Measurements from ENCODE around the gene LRRC53. TPM values are rescaled to one million over a fixed set of nuclear protein-coding genes. Genes with fewer than 3 reads are reported as not detected.

LRRC53 gene
- total RNA-seq (2014; rRNA removed; shearing (Covaris generic)), result 0.08 TPM in 1 of 2 replicates, not detected in the other

DNA sequence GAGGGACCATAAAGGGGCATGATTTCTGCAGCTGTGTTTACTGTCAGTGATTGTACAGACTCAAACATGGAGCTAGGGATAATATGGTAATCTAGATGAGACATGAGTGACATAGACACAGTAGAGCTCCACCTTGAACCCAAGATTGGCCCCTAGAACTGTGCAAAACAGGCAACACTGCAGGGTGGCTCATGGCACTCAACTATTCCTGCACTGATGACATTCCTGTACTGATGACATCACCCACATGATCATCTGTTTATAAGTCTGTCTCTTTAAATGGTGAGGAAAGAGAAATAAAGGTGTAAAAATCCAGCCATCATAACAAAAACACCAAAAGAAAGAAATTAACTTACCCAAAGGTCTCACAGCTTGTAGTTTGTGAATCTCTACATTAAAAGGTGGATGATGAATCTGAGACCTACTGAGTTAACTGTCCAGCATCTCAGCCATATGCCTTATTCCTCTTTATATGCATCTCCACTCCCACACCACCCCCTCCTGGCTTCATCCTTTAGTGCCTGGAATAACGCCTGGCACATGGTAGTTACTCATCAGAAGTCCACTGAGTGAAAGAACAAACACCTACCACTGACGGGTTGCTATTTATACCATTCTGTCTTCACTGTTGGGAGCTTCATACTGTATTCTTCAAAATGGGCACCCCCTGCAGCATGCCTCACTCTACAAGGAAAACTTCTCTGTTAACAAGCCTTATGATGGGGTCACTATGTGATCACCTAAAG, at the start of gene LRRC53:
LRRC53 (minus strand) TSS at position 442 of the 746 bp plus-strand sequence. CDS start 29,262 bp downstream, outside the sequence.

Other genes starting within 250 kb of the LRRC53 start
- gene ERICH3, start 161.2 kb upstream of the LRRC53 start, total RNA-seq (2014; rRNA removed; shearing (Covaris generic)), result not detected in 2 replicates
- gene CRYZ, start 220.4 kb upstream of the LRRC53 start, total RNA-seq (2014; rRNA removed; shearing (Covaris generic)), result 18.3 and 22.3 TPM in 2 replicates
- 19.0 and 25.0 TPM in 2 replicates for gene TYW3, start 220.5 kb upstream of the LRRC53 start, total RNA-seq (2014; rRNA removed; shearing (Covaris generic))